ENCODE results near the gene TMEM258. TPM values are rescaled to one million over a fixed set of nuclear protein-coding genes. Genes with fewer than 3 reads are reported as not detected.

The TMEM258 gene
- total and polyA plus RNA-seq, 10 of the 15 experiments (the other 5 are each of a cell fraction or from before 2014, with no cell fraction given) = 160 to 840 (median 326) TPM

- peak; percentile 81 for DNase-seq (ENCODE audit: low read depth, low spot score)
- Histone ChIP-seq H3K9me3 (replicated peaks; ENCODE audit: control insufficient read depth, insufficient read depth, low read length) (no peaks in the 10 kb centered on the region), H3K9ac (ENCODE audit: control insufficient read depth, insufficient read depth, low read length) (peak within 1 kb of the TSS; percentile 95), H4K20me1 (ENCODE audit: control insufficient read depth, insufficient read depth) (no peaks in the 10 kb centered on the region), H3K27ac (ENCODE audit: control insufficient read depth, insufficient read depth) (peak within 1 kb of the TSS; percentile 95), H3K4me1 (ENCODE audit: control insufficient read depth, insufficient read depth, low read length) (peaks cover 19% of the 10 kb centered on the region), H3K27me3 (replicated peaks in 1 of 2; ENCODE audit: control insufficient read depth in 2 of 2, insufficient read depth in 2 of 2, low read length in 1 of 2) (no peaks in the 10 kb centered on the region), H3K36me3 (ENCODE audit: control insufficient read depth in 2 of 2, insufficient read depth in 2 of 2, low read length in 1 of 2) (peaks cover 0 to 6% of the 10 kb centered on the region in 2 experiments; a peak in 1 of 4 replicates), H2AFZ (ENCODE audit: control insufficient read depth, low read depth, low read length) (peak within 1 kb of the TSS; percentile 87), H3K4me3 (peak within 1 kb of the TSS; percentile 100), H3K79me2 (ENCODE audit: control insufficient read depth, insufficient read depth, low read length) (peaks cover 59% of the 10 kb centered on the region), H3K4me2 (ENCODE audit: control insufficient read depth, insufficient read depth) (peak within 1 kb of the TSS; percentile 93)
- RAD21 ChIA-PET (ENCODE audit: unreplicated experiment) = interaction anchor here (1.0 to 6.9 kb wide), 4 partner anchors 11 to 71 kb away, joined by 3 to 51 read pairs (median 28); partner anchors contain the start of gene FADS1
- WGBS (ENCODE audit: insufficient coverage, insufficient replicate concordance, low lambda C conversion rate, missing lambda C conversion rate) = 1% methylated on average over 76 of the region's 83 CpGs
- peak; percentile 87 for ATAC-seq
- no peak for FAIRE-seq
- intact Hi-C loops (cut with micrococcal nuclease; ENCODE audit: unreplicated experiment) = loop anchor here (1.0 to 5.0 kb wide), 2 partner anchors 11 to 140 kb away; partner anchors contain the start of gene FTH1
- SMC1A ChIA-PET (ENCODE audit: uncharacterized antibody, unreplicated experiment) = interaction anchor here (0.6 to 6.2 kb wide), 5 partner anchors 11 to 488 kb away, joined by 3 to 67 read pairs (median 4); partner anchors contain the start of gene FADS1
- POLR2A ChIA-PET = interaction anchor here (0.7 to 6.9 kb wide), 10 partner anchors 10 to 1459 kb away, joined by 3 to 167 read pairs (median 6); partner anchors contain the start of genes FADS1, FEN1 and TMEM258
- no TSS peak for BruUV-seq (replicated peaks)
- in situ Hi-C loops (cut with MboI) = no loop called here
- CTCF ChIA-PET = interaction anchor here (0.7 to 9.7 kb wide), 6 partner anchors 11 to 280 kb away, joined by 3 to 75 read pairs (median 4); partner anchors contain the start of gene FADS1
- TF ChIP-seq ASH2L (IDR thresholded peaks at IDR 0.05; ENCODE audit: borderline replicate concordance, low read depth) (no peak), EED (IDR thresholded peaks at IDR 0.05; ENCODE audit: low read depth) (no peak), ZNF24 (IDR thresholded peaks at IDR 0.05) (no peak), NRF1 (conservative IDR thresholded peaks at IDR 0.05; ENCODE audit: low read depth, low read length) (no peak; the same call in 1 of the 2 replicates), IRF4 (IDR thresholded peaks at IDR 0.05; ENCODE audit: low read depth, low read length) (no peak), E4F1 (IDR thresholded peaks at IDR 0.05; ENCODE audit: borderline replicate concordance, partially characterized antibody) (no peak), PKNOX1 (IDR thresholded peaks at IDR 0.05) (peak; percentile 58; the same call in 1 of the 2 replicates), ZNF622 (IDR thresholded peaks at IDR 0.05) (no peak), MEF2B (IDR thresholded peaks at IDR 0.05; ENCODE audit: partially characterized antibody, poor library complexity, severe bottlenecking) (no peak), NR2C1 (IDR thresholded peaks at IDR 0.05) (0 out of 2 replicates have a peak, but pooled peaks have one; percentile 17), ZNF207 (IDR thresholded peaks at IDR 0.05; ENCODE audit: borderline replicate concordance) (no peak), TCF3 (IDR thresholded peaks at IDR 0.05; ENCODE audit: borderline replicate concordance, insufficient read depth, low read depth, low read length) (peak; percentile 75; the same call in 1 of the 2 replicates)
- TF ChIP-seq, protein P1, sequence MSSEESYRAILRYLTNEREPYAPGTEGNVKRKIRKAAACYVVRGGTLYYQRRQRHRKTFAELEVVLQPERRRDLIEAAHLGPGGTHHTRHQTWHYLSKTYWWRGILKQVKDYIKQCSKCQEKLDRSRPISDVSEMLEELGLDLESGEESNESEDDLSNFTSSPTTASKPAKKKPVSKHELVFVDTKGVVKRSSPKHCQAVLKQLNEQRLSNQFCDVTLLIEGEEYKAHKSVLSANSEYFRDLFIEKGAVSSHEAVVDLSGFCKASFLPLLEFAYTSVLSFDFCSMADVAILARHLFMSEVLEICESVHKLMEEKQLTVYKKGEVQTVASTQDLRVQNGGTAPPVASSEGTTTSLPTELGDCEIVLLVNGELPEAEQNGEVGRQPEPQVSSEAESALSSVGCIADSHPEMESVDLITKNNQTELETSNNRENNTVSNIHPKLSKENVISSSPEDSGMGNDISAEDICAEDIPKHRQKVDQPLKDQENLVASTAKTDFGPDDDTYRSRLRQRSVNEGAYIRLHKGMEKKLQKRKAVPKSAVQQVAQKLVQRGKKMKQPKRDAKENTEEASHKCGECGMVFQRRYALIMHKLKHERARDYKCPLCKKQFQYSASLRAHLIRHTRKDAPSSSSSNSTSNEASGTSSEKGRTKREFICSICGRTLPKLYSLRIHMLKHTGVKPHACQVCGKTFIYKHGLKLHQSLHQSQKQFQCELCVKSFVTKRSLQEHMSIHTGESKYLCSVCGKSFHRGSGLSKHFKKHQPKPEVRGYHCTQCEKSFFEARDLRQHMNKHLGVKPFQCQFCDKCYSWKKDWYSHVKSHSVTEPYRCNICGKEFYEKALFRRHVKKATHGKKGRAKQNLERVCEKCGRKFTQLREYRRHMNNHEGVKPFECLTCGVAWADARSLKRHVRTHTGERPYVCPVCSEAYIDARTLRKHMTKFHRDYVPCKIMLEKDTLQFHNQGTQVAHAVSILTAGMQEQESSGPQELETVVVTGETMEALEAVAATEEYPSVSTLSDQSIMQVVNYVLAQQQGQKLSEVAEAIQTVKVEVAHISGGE (CRISPR knock-in tag; IDR thresholded peaks at IDR 0.05) = no peak
- TF ChIP-seq, protein P2, sequence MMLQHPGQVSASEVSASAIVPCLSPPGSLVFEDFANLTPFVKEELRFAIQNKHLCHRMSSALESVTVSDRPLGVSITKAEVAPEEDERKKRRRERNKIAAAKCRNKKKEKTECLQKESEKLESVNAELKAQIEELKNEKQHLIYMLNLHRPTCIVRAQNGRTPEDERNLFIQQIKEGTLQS (IDR thresholded peaks at IDR 0.05; ENCODE audit: borderline replicate concordance, extremely low read depth, low read depth, low read length) = no peak
These were observed 35.4 kb upstream of the TMEM258 start, which contains the start of gene FADS2 for GRCh38 chr11:61827571-61828378. Gene FADS2 (plus strand): TSS chr11:61828300. CDS start chr11:61828391, 91 bp downstream.

Measured in GM12878 (cell line).